Stimulated activated CD4-positive, alpha-beta T cell treated with anti-CD3 and anti-CD28 coated beads, TNF-alpha, amount 100 ng/mL, for 24 hours (primary cell): ENCODE results near the gene CRIP1.

ENCODE experiments used
- DNase-seq, 3 experiments: peaks; one replicate each; pipeline ENCODE4 v3.0.0-alpha.2; 2020; ENCODE audit warnings: low read depth in 3 of 3

The CRIP1 gene

DNA sequence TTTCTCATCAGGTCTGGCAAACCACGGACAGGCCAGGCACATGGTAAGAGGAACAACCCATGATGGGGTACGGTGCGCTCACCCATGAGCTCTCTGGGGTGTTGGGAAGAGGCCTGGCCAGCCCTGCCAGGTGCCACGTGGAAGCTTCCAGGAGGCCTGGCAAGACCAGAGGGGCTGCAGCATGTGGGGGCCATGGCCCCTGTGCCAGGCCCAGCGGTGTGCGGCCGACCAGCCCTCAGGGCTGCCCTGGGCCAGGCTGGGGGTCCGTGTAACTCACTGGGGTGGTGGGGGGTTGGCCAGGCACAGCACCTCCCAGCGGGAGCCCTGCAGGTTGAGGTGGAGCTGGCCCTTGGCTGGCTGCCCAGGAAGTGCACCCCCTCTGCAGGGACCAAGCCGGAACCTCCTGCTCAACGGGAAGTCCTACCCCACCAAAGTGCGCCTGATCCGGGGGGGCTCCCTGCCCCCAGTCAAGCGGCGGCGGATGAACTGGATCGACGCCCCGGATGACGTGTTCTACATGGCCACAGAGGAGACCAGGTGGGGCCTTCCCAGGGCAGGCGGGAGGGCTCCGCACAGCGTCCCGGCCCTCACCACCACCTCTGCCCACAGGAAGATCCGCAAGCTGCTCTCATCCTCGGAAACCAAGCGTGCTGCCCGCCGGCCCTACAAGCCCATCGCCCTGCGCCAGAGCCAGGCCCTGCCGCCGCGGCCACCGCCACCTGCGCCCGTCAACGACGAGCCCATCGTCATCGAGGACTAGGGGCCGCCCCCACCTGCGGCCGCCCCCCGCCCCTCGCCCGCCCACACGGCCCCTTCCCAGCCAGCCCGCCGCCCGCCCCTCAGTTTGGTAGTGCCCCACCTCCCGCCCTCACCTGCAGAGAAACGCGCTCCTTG lies 17.0 kb upstream of the CRIP1 start:
- no peak for DNase-seq

- DNase-seq, result no peak
Observed at GRCh38 chr14:105470350-105471296, 16.1 kb upstream of the CRIP1 start.

DNA sequence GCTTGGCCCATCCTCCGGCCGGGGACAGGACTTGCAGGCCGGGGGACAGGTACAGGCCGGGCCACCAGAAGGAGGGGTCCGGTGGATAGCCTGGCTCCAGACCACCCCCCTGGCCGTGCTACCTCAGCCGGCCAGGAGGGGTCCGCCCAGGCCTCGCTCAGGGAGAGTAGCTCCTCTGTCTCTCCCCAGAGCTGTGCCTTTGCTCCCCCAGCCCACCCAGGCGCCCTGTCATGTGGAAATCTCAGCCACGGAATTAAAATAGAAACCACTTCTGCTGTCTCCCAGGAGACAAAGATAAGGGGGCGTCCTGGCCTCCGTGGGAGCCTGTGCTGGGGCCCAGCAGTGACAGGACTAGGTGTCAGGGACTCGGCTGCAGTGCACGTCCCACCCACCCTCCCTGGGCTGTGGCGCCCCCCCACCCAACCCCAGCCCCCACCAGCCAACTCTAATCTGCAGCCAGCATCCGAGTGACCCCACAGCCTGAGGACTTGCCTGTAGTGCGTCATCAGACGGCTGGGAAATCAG lies 15.3 kb upstream of the CRIP1 start:
- no peak for DNase-seq

DNA sequence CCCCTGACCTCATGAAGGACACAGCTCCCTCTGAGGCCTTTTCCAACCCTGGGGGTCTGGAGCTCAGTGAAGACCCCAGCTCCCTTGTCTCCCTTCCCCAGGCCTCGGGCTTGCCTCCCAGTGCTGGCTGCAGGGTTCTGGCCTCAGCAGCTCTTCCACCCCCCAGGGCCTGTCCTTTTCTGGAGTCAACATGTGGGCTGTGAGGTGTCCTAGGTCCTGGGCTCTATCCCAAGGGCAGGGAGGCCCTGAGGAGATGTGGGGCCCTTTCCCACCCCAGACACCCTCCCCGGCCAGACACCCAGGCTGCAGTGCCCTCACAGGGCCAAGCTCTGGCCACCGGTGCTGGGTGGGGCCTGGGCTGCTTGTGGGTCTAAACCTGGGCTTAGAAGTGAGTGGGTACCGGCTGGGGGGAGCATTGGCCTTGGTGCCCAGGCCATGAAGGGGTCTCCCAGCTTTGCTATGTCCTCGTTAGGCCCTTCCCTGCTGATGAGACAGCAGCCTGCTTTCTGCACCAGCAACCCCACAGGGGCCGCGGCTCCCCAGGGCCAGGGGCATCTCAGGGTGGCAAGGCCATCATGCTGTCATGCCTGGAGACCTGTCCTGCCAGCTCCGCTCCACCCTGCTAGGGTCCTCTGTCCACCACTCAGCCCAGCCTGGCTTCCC lies 14.7 kb upstream of the CRIP1 start:
- DNase-seq, result no peak

- DNase-seq, result no peak
Observed at GRCh38 chr14:105472486-105472991, 14.1 kb upstream of the CRIP1 start.

- no peak for DNase-seq
Observed at GRCh38 chr14:105473033-105473676, 13.5 kb upstream of the CRIP1 start.

DNA sequence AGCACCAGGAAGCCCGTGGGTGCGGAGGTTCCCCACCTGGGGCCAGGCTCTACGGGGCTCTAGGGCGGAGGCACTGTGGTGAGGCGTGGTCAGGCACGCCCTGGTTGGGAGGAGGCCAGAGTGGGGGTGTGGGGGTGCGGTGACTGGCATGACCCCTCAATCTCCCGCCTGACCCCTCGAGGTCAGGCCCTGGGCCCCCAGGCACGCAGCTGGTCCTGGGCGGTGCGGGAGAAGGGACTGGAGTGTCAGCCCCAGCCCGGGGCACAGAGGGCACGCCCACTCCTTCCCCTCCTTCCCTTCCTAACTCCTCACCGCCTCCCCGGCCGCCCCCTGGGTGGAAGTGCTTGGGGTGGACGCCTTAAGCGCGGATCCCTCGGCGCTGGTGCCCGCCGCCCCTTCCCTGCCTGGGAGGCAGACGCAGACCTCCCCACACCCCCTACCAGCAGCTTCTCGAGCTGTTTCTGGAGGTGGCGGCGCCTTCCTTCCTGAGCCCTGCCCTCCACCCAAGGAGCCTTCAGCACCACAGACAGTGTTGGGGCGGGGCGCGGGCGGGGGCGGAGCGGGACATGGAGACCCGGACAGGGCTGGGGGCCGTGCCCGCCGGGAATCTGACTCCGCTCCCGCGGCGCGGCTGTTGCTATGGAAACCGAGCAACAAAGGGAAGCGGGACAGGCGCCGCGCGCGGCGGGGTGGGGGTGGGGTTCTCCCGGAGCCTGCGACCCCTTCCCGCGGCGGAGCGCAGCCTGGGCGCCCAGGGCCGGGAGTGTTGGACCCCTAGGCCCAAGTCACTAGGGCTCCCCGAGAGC lies 12.8 kb upstream of the CRIP1 start:
- DNase-seq, result peak in 2 of 3 experiments; percentile 40 to 64

DNA sequence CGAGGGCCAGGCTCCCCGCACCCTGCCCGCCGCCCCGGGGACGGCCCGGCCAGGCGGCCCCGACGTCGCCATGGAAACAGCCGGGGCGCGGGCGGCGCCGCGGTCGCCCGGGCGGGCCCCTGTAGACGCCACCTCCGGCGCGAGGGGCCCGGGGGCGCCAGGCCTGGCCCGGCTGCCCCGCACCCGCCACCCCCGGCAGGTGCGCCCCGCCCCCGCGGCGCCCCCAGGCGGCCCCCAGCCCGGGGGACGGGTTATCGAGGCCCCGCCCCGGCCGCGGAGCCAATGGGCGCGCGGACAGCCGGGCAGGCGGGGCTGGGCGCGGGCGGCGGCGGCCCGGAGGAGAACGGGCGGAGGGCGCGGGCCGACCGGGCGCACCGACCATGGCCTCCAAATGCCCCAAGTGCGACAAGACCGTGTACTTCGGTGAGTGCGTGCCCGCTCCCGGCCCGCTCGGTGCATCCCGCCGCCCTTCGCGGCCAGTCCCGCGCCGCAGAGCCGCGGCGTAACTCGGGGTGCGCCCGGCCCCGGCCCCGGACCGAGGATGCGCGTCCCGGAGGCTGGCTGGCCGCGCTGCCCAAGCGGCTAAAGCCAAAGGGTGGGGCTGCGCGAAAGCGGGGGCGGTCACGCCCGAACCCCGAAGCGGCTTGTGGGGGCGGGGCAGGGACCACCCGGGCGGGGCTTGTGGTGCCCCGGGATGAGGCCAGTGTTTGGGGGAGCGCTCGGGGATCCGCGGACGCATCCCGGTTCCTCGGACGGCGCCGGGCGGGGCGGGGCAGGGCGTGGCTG lies 12.0 kb upstream of the CRIP1 start, which contains the start of gene CRIP2:
CRIP2 (plus strand) TSS at position 339 of the 786 bp plus-strand sequence; CDS start at position 381, 42 bp downstream.
- no peak for DNase-seq

DNA sequence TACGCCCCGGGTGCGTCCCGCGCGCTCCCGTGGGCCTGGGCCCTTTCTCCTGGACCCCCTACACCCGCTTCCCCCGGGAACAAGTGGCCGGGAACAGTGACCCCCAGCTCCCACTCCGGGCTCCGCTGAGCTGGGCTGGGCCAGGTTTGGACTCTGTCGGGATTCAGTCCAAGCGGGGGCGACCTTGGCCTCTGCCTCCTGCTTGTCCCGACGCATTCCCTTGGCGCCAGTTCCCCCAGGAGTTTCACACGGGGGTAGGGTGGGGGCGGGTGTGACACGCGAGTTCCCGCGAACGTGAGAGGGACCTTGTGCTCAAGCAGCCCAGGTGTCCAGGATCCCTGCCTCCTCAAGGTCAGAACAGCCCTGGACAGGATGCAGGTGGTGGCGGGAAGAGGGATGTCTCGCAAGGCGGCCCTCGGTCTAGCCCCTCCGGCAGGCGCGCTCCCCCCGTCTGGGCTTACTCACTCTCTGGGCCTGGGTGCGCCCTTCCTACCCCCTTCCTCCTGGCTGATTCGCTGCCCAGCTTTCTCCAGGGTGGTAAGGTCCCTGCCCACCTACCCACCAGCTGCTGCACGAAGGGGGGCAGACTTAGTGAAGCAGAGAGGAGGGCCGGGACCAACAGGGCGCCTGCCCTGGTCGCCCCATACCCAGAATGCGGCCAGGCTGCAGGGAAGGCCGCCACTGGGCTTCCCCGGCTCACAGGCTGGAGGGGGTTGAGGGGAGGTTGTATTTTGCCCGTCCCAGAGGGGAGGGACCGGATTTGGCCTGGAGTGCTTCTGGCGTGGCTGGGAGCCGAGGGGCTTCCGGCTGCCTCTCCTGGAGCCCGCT lies 11.2 kb upstream of the CRIP1 start:
- DNase-seq, result no peak

GRCh38 chr14:105476097-105476830 lies 10.4 kb upstream of the CRIP1 start:
- DNase-seq, result no peak

DNA sequence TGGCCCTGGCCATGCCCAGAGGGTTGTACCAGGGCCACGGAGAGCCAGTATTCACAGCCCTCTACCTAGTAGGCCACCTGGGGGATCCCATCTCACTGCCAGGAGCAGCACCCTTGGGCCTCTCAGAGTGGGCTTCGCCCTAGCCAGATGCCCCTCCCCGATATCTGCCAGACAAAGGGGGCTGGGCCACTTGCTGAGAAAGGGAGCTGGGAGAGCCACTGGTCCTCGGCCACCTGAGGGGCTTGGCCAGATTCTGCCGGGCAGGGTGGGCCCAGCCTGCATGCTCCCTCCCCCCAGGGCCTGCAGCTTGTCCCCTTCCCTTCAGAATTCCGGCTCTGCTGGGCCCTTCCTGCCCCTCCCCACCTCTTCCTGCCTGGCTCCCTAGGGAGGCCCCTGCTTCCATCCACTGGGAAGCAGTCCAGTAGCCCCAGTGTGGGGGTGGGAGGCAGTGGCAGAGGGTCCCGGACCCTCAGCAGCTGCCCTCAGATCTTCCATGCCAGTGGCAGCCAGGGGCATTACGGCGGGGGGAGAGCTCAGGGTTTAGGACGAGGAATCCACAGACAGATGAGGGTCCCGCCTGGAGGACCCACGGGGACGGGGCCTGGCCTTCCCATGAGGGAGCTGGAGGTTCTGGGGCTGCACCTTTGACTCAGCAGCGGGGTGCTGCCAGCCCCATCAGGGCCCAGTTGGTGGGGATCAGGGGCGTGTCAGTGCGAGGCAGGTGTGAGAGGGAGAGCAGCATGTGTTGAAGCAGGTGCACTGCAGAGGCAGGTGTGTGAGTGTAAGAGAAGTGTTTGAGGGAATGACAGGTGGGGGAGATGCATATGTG lies 9.6 kb upstream of the CRIP1 start:
- no peak for DNase-seq

DNA sequence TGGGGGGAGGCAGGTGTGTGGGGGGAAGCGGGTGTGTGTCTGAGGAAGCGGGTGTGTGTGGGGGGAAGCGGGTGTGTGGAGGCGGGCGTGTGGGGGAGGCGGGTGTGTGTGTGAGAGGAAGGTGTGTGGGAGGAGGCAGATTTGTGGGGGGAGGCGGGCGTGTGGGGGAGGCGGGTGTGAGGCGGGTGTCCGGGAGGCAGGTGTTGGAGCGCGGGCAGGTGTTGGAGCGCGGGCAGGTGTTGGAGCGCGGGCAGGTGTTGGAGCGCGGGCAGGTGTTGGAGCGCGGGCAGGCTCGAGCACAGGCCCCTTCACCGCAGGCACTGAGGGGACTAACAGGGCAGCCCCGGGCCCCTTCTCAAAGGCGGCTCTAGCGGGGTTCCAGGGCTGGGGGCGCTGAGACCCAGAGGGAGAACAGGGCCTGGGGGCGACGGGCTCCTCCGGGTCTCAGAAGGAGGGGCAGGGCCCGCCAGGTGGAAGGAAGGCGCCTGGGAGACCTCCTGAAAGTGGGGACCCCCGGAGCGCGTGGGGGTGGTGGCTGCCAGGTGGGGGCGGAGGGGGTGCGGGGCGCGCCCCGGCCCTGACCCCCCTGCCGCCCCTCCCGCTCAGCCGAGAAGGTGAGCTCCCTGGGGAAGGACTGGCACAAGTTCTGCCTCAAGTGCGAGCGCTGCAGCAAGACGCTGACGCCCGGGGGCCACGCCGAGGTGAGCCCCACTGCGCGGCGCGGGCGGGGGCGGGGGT lies 8.9 kb upstream of the CRIP1 start:
- no peak for DNase-seq

- no peak for DNase-seq
Observed at GRCh38 chr14:105478398-105479251, 8.1 kb upstream of the CRIP1 start.

- DNase-seq, result no peak
Observed at GRCh38 chr14:105479431-105480158, 7.1 kb upstream of the CRIP1 start.
